Measurements from ENCODE around the gene EMC10.

Gene EMC10

GRCh38 chr19:50485284-50485955, 9.1 kb downstream of the EMC10 start:
- H3K4me1 ChIP-seq (ENCODE audit: control extremely low read depth in 1 of 4, control insufficient read depth in 4 of 4, insufficient read depth in 4 of 4, low read length in 3 of 4) = peaks cover 0 to 13% (median 4%) of the 10 kb centered on the region in 4 experiments
- no peaks in the 10 kb centered on the region for H3K27me3 ChIP-seq (replicated peaks in 2 of 5; ENCODE audit: control insufficient read depth in 4 of 5, insufficient read depth in 5 of 5, low read length in 4 of 5)
- H3K4me3 ChIP-seq (ENCODE audit: control insufficient read depth in 1 of 7, extremely low read depth in 1 of 7, insufficient read depth in 4 of 7, low read depth in 2 of 7, low read length in 6 of 7) = no peak overlapping the region
- no peak for DNase-seq
- CTCF ChIA-PET = interaction anchor here (0.6 kb wide), 2 partner anchors 17 to 129 kb away, joined by 3 read pairs; no protein-coding TSS in a partner anchor
- H3K36me3 ChIP-seq (ENCODE audit: control insufficient read depth in 4 of 4, insufficient read depth in 4 of 4, low read length in 3 of 4) = peaks cover 0 to 38% (median 21%) of the 10 kb centered on the region in 4 experiments
- WGBS (ENCODE audit: insufficient coverage) = 97% methylated on average over 10 of the region's 10 CpGs
- peaks cover 0 to 10% (median 3%) of the 10 kb centered on the region in 5 experiments for H3K9me3 ChIP-seq (ENCODE audit: control extremely low read depth in 1 of 5, control insufficient read depth in 4 of 5, insufficient read depth in 2 of 5, low read depth in 1 of 5, low read length in 4 of 5)
- POLR2A ChIA-PET = interaction anchor here (0.7 kb wide), 1 partner anchor 269 kb away, joined by 3 read pairs; no protein-coding TSS in a partner anchor
- H3K27ac ChIP-seq (ENCODE audit: insufficient read depth in 1 of 2, low read depth in 1 of 2, low read length in 2 of 2, poor library complexity in 1 of 2, severe bottlenecking in 2 of 2) = no peak overlapping the region

- CTCF ChIA-PET = no interaction called here
- Histone ChIP-seq H3K4me3 (ENCODE audit: control insufficient read depth in 1 of 7, extremely low read depth in 1 of 7, insufficient read depth in 4 of 7, low read depth in 2 of 7, low read length in 6 of 7) (no peak overlapping the region), H3K36me3 (ENCODE audit: control insufficient read depth in 4 of 4, insufficient read depth in 4 of 4, low read length in 3 of 4) (peaks cover 0 to 25% (median 13%) of the 10 kb centered on the region in 4 experiments), H3K27me3 (replicated peaks in 2 of 5; ENCODE audit: control insufficient read depth in 4 of 5, insufficient read depth in 5 of 5, low read length in 4 of 5) (no peaks in the 10 kb centered on the region), H3K4me1 (ENCODE audit: control extremely low read depth in 1 of 4, control insufficient read depth in 4 of 4, insufficient read depth in 4 of 4, low read length in 3 of 4) (peaks cover 0 to 17% (median 10%) of the 10 kb centered on the region in 4 experiments), H3K9me3 (ENCODE audit: control extremely low read depth in 1 of 5, control insufficient read depth in 4 of 5, insufficient read depth in 2 of 5, low read depth in 1 of 5, low read length in 4 of 5) (peaks cover 0 to 10% (median 3%) of the 10 kb centered on the region in 5 experiments), H3K27ac (ENCODE audit: insufficient read depth in 1 of 2, low read depth in 1 of 2, low read length in 2 of 2, poor library complexity in 1 of 2, severe bottlenecking in 2 of 2) (no peak overlapping the region)
- 81% methylated on average over 14 of the region's 18 CpGs for WGBS (ENCODE audit: insufficient coverage)
- POLR2A ChIA-PET = interaction anchor here (0.8 kb wide), 1 partner anchor 30 kb away, joined by 5 read pairs; no protein-coding TSS in a partner anchor
- peak; percentile 74 to 90 (median 86) for DNase-seq
These were observed 10.7 kb downstream of the EMC10 start for GRCh38 chr19:50486823-50487515.

- DNase-seq = no peak
- Histone ChIP-seq H3K27ac (ENCODE audit: insufficient read depth in 1 of 2, low read depth in 1 of 2, low read length in 2 of 2, poor library complexity in 1 of 2, severe bottlenecking in 2 of 2) (no peak overlapping the region), H3K4me1 (ENCODE audit: control extremely low read depth in 1 of 4, control insufficient read depth in 4 of 4, insufficient read depth in 4 of 4, low read length in 3 of 4) (peaks cover 0 to 22% (median 15%) of the 10 kb centered on the region in 4 experiments), H3K27me3 (replicated peaks in 2 of 5; ENCODE audit: control insufficient read depth in 4 of 5, insufficient read depth in 5 of 5, low read length in 4 of 5) (no peaks in the 10 kb centered on the region), H3K36me3 (ENCODE audit: control insufficient read depth in 4 of 4, insufficient read depth in 4 of 4, low read length in 3 of 4) (peaks cover 0 to 11% (median 2%) of the 10 kb centered on the region in 4 experiments), H3K4me3 (ENCODE audit: control insufficient read depth in 1 of 7, extremely low read depth in 1 of 7, insufficient read depth in 4 of 7, low read depth in 2 of 7, low read length in 6 of 7) (no peak overlapping the region), H3K9me3 (ENCODE audit: control extremely low read depth in 1 of 5, control insufficient read depth in 4 of 5, insufficient read depth in 2 of 5, low read depth in 1 of 5, low read length in 4 of 5) (peaks cover 0 to 10% (median 3%) of the 10 kb centered on the region in 5 experiments)
- ChIA-PET CTCF (no interaction called here), POLR2A (no interaction called here)
- 55% methylated on average over 10 of the region's 13 CpGs for WGBS (ENCODE audit: insufficient coverage)
These were observed 12.3 kb downstream of the EMC10 start for GRCh38 chr19:50488389-50489194.

- CTCF ChIA-PET = no interaction called here
These were observed 13.2 kb downstream of the EMC10 start for GRCh38 chr19:50489461-50490011.

GRCh38 chr19:50490411-50490811, 14.1 kb downstream of the EMC10 start:
- ChIA-PET POLR2A (no interaction called here), CTCF (no interaction called here)
- no peak for DNase-seq
- 92% methylated on average over 7 of the region's 18 CpGs for WGBS (ENCODE audit: insufficient coverage)
- no peaks in the 10 kb centered on the region for H3K27me3 ChIP-seq (replicated peaks in 2 of 5; ENCODE audit: control insufficient read depth in 4 of 5, insufficient read depth in 5 of 5, low read length in 4 of 5)
- H3K4me3 ChIP-seq (ENCODE audit: control insufficient read depth in 1 of 7, extremely low read depth in 1 of 7, insufficient read depth in 4 of 7, low read depth in 2 of 7, low read length in 6 of 7) = no peak overlapping the region
- H3K36me3 ChIP-seq (ENCODE audit: control insufficient read depth in 4 of 4, insufficient read depth in 4 of 4, low read length in 3 of 4) = peaks cover 0 to 3% (median 0%) of the 10 kb centered on the region in 4 experiments
- H3K27ac ChIP-seq (ENCODE audit: insufficient read depth in 1 of 2, low read depth in 1 of 2, low read length in 2 of 2, poor library complexity in 1 of 2, severe bottlenecking in 2 of 2) = no peak overlapping the region
- H3K4me1 ChIP-seq (ENCODE audit: control extremely low read depth in 1 of 4, control insufficient read depth in 4 of 4, insufficient read depth in 4 of 4, low read length in 3 of 4) = peaks cover 0 to 22% (median 15%) of the 10 kb centered on the region in 4 experiments
- H3K9me3 ChIP-seq (ENCODE audit: control extremely low read depth in 1 of 5, control insufficient read depth in 4 of 5, insufficient read depth in 2 of 5, low read depth in 1 of 5, low read length in 4 of 5) = peaks cover 0 to 10% (median 3%) of the 10 kb centered on the region in 5 experiments

More at GRCh38 chr19:50489461-50490011, 13.2 kb downstream of the EMC10 start:
- H3K27me3 ChIP-seq (replicated peaks in 2 of 5; ENCODE audit: control insufficient read depth in 4 of 5, insufficient read depth in 5 of 5, low read length in 4 of 5) = no peaks in the 10 kb centered on the region
- peaks cover 0 to 22% (median 15%) of the 10 kb centered on the region in 4 experiments for H3K4me1 ChIP-seq (ENCODE audit: control extremely low read depth in 1 of 4, control insufficient read depth in 4 of 4, insufficient read depth in 4 of 4, low read length in 3 of 4)
- POLR2A ChIA-PET = no interaction called here
- H3K9me3 ChIP-seq (ENCODE audit: control extremely low read depth in 1 of 5, control insufficient read depth in 4 of 5, insufficient read depth in 2 of 5, low read depth in 1 of 5, low read length in 4 of 5) = peaks cover 0 to 10% (median 3%) of the 10 kb centered on the region in 5 experiments
- no peak overlapping the region for H3K27ac ChIP-seq (ENCODE audit: insufficient read depth in 1 of 2, low read depth in 1 of 2, low read length in 2 of 2, poor library complexity in 1 of 2, severe bottlenecking in 2 of 2)
- no peak for DNase-seq
- H3K4me3 ChIP-seq (ENCODE audit: control insufficient read depth in 1 of 7, extremely low read depth in 1 of 7, insufficient read depth in 4 of 7, low read depth in 2 of 7, low read length in 6 of 7) = no peak overlapping the region
- H3K36me3 ChIP-seq (ENCODE audit: control insufficient read depth in 4 of 4, insufficient read depth in 4 of 4, low read length in 3 of 4) = peaks cover 0 to 7% (median 0%) of the 10 kb centered on the region in 4 experiments
- WGBS (ENCODE audit: insufficient coverage) = 90% methylated on average over 23 of the region's 24 CpGs

GRCh38 chr19:50490991-50491472, 14.7 kb downstream of the EMC10 start:
- Histone ChIP-seq H3K27me3 (replicated peaks in 2 of 5; ENCODE audit: control insufficient read depth in 4 of 5, insufficient read depth in 5 of 5, low read length in 4 of 5) (no peaks in the 10 kb centered on the region), H3K4me3 (ENCODE audit: control insufficient read depth in 1 of 7, extremely low read depth in 1 of 7, insufficient read depth in 4 of 7, low read depth in 2 of 7, low read length in 6 of 7) (no peak overlapping the region), H3K9me3 (ENCODE audit: control extremely low read depth in 1 of 5, control insufficient read depth in 4 of 5, insufficient read depth in 2 of 5, low read depth in 1 of 5, low read length in 4 of 5) (peaks cover 0 to 8% (median 3%) of the 10 kb centered on the region in 5 experiments), H3K27ac (ENCODE audit: insufficient read depth in 1 of 2, low read depth in 1 of 2, low read length in 2 of 2, poor library complexity in 1 of 2, severe bottlenecking in 2 of 2) (no peak overlapping the region), H3K36me3 (ENCODE audit: control insufficient read depth in 4 of 4, insufficient read depth in 4 of 4, low read length in 3 of 4) (peaks cover 0 to 3% (median 0%) of the 10 kb centered on the region in 4 experiments), H3K4me1 (ENCODE audit: control extremely low read depth in 1 of 4, control insufficient read depth in 4 of 4, insufficient read depth in 4 of 4, low read length in 3 of 4) (peaks cover 0 to 22% (median 15%) of the 10 kb centered on the region in 4 experiments)
- ChIA-PET POLR2A (no interaction called here), CTCF (no interaction called here)
- WGBS (ENCODE audit: insufficient coverage) = 81% methylated on average over 24 of the region's 26 CpGs
- DNase-seq = no peak

Measured in common myeloid progenitor, CD34-positive (primary cell).